Osteoblast (primary cell): ENCODE data around the gene BTNL2. TPM values are rescaled to one million over a fixed set of nuclear protein-coding genes. Genes with fewer than 3 reads are reported as not detected.

Experiments
- DNase-seq: peaks from one replicate; pipeline ENCODE4 v3.0.0; 2011; ENCODE audit warnings: low spot score, mixed read lengths; ENCODE audit not compliant: insufficient read length; ENCODE audit errors: missing footprints
- H2AFZ ChIP-seq: 2 replicates; pipeline ENCODE4 v1.6.0; 2011; ENCODE audit warnings: mild to moderate bottlenecking, low read length
- H3K27ac ChIP-seq: 2 replicates; pipeline ENCODE4 v1.5.1; 2011; ENCODE audit warnings: mild to moderate bottlenecking, low read depth, low read length, moderate library complexity
- H3K27me3 ChIP-seq: 2 replicates; pipeline ENCODE4 v1.6.0; 2012; ENCODE audit warnings: mild to moderate bottlenecking, control low read depth, inconsistent platforms, low read length, moderate library complexity; ENCODE audit not compliant: insufficient read depth
- H3K36me3 ChIP-seq: 2 replicates; pipeline ENCODE4 v1.5.1; 2011; ENCODE audit warnings: mild to moderate bottlenecking, low read length, control low read depth, moderate library complexity; ENCODE audit not compliant: insufficient read depth
- H3K4me1 ChIP-seq: 2 replicates; pipeline ENCODE4 v1.5.1; 2011; ENCODE audit warnings: mild to moderate bottlenecking, low read length, control low read depth, moderate library complexity; ENCODE audit not compliant: insufficient read depth
- H3K4me2 ChIP-seq: 2 replicates; pipeline ENCODE4 v1.6.0; 2011; ENCODE audit warnings: mild to moderate bottlenecking, low read length; ENCODE audit not compliant: insufficient read depth
- H3K4me3 ChIP-seq: fragments of 200-600 bp; sonication (generic); 3 replicates; pipeline ENCODE4 v1.5.1; 2012; ENCODE audit warnings: mild to moderate bottlenecking, low read length, inconsistent platforms; ENCODE audit not compliant: insufficient read depth
- H3K79me2 ChIP-seq: 2 replicates; pipeline ENCODE4 v1.6.0; 2012; ENCODE audit warnings: mild to moderate bottlenecking, low read length, control low read depth, inconsistent platforms; ENCODE audit not compliant: insufficient read depth
- H3K9me3 ChIP-seq: 2 replicates; pipeline ENCODE4 v1.5.1; 2011; ENCODE audit warnings: low read depth, low read length, control low read depth
- H4K20me1 ChIP-seq: 2 replicates; pipeline ENCODE4 v1.6.0; 2012; ENCODE audit warnings: mild to moderate bottlenecking, low read length, control low read depth; ENCODE audit not compliant: insufficient read depth
- CTCF ChIP-seq: IDR thresholded peaks from 2 replicates; pipeline ENCODE4 v1.5.1; 2011; ENCODE audit warnings: mild to moderate bottlenecking, low read depth, low read length, moderate library complexity; ENCODE audit errors: extremely low read depth
- small RNA-seq: library from RNA; depleted of rRNA; stranded (forward); fragments of <200 nt; gene quantifications from one replicate; pipeline ENCODE3, GENCODE V24; 2012
- total RNA-seq: library from RNA; depleted of rRNA; stranded (reverse); fragments of >200 nt; gene quantifications from 2 replicates; pipeline ENCODE4 v1.2.3, GENCODE V29; 2012

Gene BTNL2
- total RNA-seq, 1 donor: not detected

DNA sequence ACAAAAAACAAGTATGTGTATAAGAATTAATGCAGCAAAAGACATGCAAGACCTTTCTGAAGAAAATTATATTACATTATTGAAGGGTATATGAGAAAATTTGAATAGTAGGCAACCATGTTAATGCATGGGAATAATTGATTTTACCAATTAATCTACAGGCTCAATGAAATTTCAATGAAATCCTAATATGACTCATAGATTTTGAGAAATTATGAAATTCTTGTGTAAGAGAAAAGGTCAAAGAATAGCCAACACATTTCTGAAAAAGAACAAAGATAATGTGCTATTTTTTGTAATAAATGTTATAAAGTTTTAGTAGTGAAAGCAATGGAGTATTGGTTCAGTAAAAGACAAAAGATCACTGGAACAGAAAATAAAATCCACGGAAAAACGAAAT, 53.6 kb downstream of the BTNL2 start:
- TF ChIP-seq CTCF: no peak
- Histone ChIP-seq H3K4me1 (no peaks in the 10 kb centered on the region), H3K4me2 (no peak overlapping the region), H3K9me3 (no peaks in the 10 kb centered on the region), H3K79me2 (no peaks in the 10 kb centered on the region), H3K27me3 (peaks cover 3% of the 10 kb centered on the region), H2AFZ (no peak overlapping the region), H4K20me1 (no peaks in the 10 kb centered on the region), H3K4me3 (no peak overlapping the region), H3K36me3 (no peaks in the 10 kb centered on the region), H3K27ac (no peak overlapping the region)
- DNase-seq: no peak

Small RNA genes within 50 kb of the gene (small RNA-seq; reads per million reads assigned to genes)
- not detected for gene RNU6-603P

Other genes with a start within 250 kb of the BTNL2 start
- gene EGFL8, start 242.6 kb downstream of the BTNL2 start, total RNA-seq: 0.29 and 0.36 TPM in 2 replicates
- gene AGPAT1, start 231.1 kb downstream of the BTNL2 start, total RNA-seq: 17.4 and 19.2 TPM in 2 replicates
- gene RNF5, start 228.8 kb downstream of the BTNL2 start, total RNA-seq: 25.3 and 32.9 TPM in 2 replicates
- gene AGER, start 222.9 kb downstream of the BTNL2 start, total RNA-seq: under 0.01 TPM in 2 replicates
- 17.4 and 18.6 TPM in 2 replicates for gene PBX2, start 217.0 kb downstream of the BTNL2 start, total RNA-seq
- 0.88 and 1.1 TPM in 2 replicates for gene GPSM3, start 214.5 kb downstream of the BTNL2 start, total RNA-seq
- gene NOTCH4, start 183.1 kb downstream of the BTNL2 start, total RNA-seq: 0.59 and 1.1 TPM in 2 replicates
- not detected in 2 replicates for gene TSBP1, start 35.3 kb downstream of the BTNL2 start, total RNA-seq
- 5.8 and 50.7 TPM in 2 replicates for gene HLA-DRA, start 32.7 kb upstream of the BTNL2 start, total RNA-seq
- gene HLA-DRB5, start 123.1 kb upstream of the BTNL2 start, total RNA-seq: not detected in 2 replicates
- 1.1 and 19.7 TPM in 2 replicates for gene HLA-DRB1, start 182.7 kb upstream of the BTNL2 start, total RNA-seq
- gene HLA-DQA1, start 230.2 kb upstream of the BTNL2 start, total RNA-seq: 0.29 TPM in 1 of 2 replicates, not detected in the other